Astrocyte of the spinal cord (primary cell): ENCODE results near the gene AGAP1.

Experiments used
- DNase-seq: peaks from one replicate; pipeline ENCODE4 v3.0.0; 2011; ENCODE audit warnings: low read depth, low spot score
- H3K4me3 ChIP-seq: 2 replicates; pipeline ENCODE4 v1.5.1; 2011; ENCODE audit warnings: low read depth, mild to moderate bottlenecking, low read length, moderate library complexity
- CTCF ChIP-seq: IDR thresholded peaks from 2 replicates; pipeline ENCODE4 v1.5.1; 2012; ENCODE audit warnings: low read depth, mild to moderate bottlenecking, low read length, inconsistent platforms
- in situ Hi-C: cut with HindIII; loops from 2 replicates; pipeline ENCODE4 v1.10.0; 2017; ENCODE audit warnings: low sequenced_read_pairs

Gene AGAP1

GRCh38 chr2:235960011-235960715 is 466.3 kb downstream of the AGAP1 start:
- TF ChIP-seq CTCF, result no peak
- no peak overlapping the region for H3K4me3 ChIP-seq
- DNase-seq, result no peak
- in situ Hi-C loops, result no loop called here

GRCh38 chr2:235960716-235961640 is 467.1 kb downstream of the AGAP1 start:
- no peak for DNase-seq
- no peak overlapping the region for H3K4me3 ChIP-seq
- in situ Hi-C loops, result no loop called here
- no peak for TF ChIP-seq CTCF

- in situ Hi-C loops, result no loop called here
- no peak for TF ChIP-seq CTCF
- H3K4me3 ChIP-seq, result no peak overlapping the region
- no peak for DNase-seq
These were observed 467.9 kb downstream of the AGAP1 start for GRCh38 chr2:235961711-235962110.

- no peak overlapping the region for H3K4me3 ChIP-seq
- TF ChIP-seq CTCF, result no peak
- in situ Hi-C loops, result no loop called here
- DNase-seq, result no peak
These were observed 470.2 kb downstream of the AGAP1 start for GRCh38 chr2:235963853-235964577.

- no peak for DNase-seq
- in situ Hi-C loops, result no loop called here
- H3K4me3 ChIP-seq, result no peak overlapping the region
- no peak for TF ChIP-seq CTCF
These were observed 471.0 kb downstream of the AGAP1 start for GRCh38 chr2:235964787-235965390.

GRCh38 chr2:235966396-235966795 is 472.6 kb downstream of the AGAP1 start:
- H3K4me3 ChIP-seq, result no peak overlapping the region
- no peak for DNase-seq
- in situ Hi-C loops, result no loop called here
- peak; percentile 17 for TF ChIP-seq CTCF
